GM18520 (cell line): ENCODE measurements around the gene KRTAP5-1.

Experiments used
- ATAC-seq: cut with Tn5 transposase; IDR thresholded peaks from one replicate; pipeline ENCODE4 v1.9.1; 2021; ENCODE audit not compliant: unreplicated experiment

Gene KRTAP5-1

DNA sequence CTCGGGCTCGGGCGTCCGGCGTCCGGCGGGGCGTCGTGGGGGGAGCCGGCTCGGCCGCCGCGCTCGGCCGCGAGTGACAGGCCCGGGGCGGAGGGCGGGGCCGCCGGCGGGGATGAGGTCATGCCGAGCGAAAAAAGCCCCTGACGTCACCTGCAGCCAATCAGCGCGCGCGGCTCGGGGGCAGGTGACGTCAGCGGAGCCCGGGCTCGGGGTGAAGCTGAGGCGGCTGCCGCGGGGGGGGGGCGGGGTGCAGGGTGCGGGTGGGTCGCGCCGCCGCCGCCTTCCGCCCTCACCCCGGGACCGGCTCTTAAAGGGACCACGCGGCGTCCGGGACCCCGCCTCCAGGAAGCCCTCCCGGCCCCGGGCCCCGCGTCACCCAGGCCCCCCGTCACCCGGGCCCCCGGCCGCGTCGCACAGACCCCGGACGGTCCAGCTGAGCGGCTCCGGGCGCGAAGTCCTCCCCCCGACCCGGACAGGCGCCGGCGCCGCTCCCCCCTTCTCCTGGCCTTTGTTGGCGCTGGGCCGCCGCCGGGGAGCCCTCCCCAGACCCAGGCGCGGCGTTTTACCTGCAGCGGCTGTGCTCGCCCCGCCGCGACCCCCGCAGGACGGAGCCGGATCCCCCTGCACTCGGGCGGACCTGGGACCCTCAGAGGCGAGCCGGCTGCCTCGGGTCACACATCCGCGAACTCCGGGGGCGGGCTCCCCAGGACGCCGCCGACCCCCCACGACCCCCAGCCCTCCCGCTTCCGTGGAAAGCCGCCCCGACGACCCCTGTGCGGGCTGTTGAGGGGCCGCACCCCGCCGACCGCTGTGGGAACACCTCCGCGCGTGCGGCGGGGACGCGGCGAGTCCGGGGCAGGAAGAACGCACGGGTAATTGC lies 12.6 kb downstream of the KRTAP5-1 start, which contains the start of gene DUSP8:
Gene DUSP8 (minus strand): TSS at position 75 of the 880 bp plus-strand sequence. CDS start 6,445 bp downstream, outside the sequence.
- ATAC-seq = peak; percentile 50

DNA sequence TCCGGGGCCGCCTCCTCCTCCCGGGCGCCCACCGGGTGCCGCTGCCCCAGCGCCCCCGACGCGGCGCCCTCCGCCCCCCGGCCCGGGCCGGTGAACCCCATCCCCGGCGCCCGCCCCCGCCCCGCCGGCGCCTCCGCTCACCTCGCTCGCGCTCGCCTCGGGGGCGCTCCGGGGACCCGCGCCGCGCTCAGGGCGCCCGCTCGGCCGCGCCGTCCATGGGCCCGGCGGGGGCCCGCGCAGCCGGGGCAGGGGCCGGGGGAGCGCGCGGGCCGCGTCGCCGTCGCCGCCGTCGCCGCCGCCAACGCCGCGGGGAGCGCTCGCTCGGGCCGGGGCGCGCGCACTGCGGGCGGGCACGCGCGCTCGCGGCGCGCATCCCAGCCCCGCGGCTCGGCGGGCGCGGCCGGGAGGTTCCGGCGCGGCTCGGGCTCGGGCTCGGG lies 13.3 kb downstream of the KRTAP5-1 start:
- no peak for ATAC-seq

DNA sequence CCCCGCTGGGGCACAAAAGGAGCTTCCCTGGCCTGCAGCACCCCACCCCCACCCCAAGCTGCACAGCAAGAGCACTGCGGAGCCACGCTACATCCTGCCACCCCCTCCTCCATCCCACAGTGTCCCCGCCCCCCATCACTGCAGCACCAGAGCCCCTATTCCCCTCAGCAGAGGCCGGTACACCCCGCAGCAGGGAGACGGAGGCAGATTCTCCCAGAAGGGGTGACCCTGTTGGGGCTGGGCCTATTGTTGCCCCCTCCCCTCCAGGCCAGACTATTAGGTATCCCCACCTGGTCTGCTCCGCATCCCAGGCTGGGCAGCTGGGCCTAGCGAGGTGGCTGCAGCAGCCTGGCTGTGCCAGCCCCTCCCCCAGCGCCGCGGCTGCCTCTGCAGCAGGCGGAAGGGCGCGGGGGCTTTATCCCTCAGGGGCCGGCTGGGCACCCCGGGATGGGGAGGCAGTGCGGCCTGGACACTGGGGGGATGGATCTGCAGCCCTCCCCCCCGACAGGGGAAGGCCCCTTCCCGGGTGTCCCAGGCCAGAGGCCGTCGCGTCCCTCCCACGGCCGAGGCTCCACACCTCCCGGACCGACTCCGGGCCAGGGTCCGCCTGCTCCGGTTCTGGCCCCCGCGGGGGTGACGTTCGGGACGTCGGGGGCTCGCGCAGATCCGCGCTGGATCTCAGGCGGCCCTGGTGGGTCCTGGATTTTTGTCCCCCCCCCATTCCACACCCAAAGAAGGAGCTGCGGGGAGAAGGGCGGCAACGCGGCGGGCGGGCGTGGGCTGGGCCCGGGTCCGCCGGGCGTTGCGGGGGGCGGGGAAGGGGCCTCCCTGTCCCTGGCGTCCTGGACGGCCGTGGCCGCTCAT lies 14.0 kb downstream of the KRTAP5-1 start:
- ATAC-seq = no peak

DNA sequence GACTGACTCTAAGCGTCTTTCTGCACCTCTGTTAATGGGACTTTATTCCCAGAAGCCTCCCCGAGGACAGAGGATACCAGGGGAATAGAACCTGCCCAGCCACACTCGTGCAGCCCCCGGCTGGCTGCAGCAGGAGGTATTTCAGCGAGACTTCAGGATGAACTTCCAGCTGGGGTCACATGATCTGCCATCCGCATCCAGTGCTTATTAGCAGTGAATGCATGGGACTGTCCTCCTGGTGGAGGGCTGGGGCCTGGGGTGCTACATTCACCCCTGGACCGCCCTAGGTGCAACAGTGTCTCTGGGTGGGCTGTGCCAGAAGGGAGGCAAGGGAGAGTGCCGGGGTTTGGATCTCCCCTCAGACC lies 14.6 kb downstream of the KRTAP5-1 start:
- no peak for ATAC-seq

DNA sequence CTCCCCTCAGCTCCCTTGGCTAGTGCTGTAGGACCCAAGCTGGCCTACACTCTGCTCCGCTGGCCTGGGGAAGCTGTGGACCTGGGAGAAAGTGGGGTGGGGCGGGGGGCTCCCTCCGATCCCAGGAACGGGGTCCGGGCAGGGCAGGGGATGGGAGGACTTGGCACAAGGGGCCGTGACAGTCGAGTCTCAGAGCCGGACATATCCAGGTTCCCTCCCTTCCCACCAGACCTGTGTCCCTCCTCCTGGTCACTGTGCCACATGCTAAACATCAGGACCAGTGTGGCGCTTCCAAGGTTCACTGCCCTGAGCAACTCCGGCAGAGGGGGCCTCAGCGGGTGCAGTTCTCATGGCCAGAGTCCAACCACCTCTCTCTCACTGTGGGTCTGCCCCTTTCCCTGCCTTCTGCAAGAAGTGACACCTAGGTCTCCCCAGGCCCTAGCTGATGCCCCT lies 15.1 kb downstream of the KRTAP5-1 start:
- ATAC-seq = no peak

DNA sequence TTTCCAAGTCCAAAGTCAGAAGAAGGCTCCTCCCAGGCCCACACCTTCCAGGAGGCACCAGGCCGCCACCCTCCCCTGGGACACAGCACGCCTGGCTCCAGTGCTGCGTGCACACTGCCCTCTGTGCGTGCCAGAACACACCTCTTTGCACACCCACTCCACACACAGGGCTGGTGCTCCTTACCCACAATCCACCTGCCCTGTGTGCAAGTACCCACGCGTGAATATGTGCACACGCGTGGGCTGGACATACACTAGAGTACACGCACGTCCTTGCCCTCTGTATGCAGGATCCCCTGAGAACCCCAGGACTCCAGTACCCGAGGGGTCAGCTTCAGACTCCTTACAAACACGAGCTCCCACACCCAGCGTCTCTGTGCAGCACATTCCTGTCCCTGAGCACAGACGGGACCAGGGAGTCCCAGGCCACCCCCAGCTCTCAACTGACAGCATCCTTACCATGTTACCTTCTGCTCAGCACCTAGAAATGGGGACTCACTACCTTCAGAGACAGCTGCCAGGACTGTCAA lies 15.8 kb downstream of the KRTAP5-1 start:
- no peak for ATAC-seq

DNA sequence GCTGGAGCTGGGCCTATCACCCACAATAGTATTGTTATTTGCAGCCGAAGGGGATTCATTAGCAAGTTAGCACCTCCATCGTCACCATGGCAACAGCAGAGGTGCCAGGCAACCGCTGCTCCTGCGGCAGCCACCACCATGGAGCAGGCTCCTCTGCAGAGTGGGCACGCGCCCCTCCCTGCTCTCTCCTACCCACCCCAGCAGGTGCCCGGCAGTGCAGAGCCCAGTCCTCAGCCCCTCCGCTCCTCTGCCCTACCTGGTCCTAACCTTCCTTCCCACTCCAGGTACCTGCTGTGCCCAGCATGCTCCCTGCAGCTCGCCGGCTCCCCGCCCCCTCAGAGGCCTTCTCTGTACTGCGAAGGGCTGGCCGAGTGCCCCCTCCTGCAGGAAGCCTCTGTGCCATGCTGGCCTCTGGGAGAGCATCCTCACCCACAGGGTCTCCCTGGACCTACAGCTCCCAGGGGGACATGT lies 16.6 kb downstream of the KRTAP5-1 start:
- ATAC-seq = no peak

DNA sequence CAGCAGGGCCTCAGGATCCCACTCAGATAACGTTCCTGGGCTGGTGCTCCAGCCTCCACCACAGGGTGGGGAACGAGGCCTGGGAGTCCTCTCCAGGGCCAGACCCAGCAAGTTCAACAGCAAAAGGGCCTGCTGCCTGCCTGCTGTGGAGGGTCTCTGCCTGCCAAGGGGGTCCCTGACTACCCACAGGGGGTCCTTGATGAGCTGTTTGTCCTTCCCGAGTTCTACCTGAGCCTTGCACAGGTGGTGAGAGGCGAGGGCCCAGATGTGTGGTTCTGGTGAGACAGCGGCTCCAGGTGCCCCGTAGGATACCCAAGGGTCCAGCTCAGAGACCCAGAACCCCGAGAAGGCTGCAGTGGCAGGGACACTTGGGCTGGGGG lies 17.4 kb downstream of the KRTAP5-1 start:
- no peak for ATAC-seq

DNA sequence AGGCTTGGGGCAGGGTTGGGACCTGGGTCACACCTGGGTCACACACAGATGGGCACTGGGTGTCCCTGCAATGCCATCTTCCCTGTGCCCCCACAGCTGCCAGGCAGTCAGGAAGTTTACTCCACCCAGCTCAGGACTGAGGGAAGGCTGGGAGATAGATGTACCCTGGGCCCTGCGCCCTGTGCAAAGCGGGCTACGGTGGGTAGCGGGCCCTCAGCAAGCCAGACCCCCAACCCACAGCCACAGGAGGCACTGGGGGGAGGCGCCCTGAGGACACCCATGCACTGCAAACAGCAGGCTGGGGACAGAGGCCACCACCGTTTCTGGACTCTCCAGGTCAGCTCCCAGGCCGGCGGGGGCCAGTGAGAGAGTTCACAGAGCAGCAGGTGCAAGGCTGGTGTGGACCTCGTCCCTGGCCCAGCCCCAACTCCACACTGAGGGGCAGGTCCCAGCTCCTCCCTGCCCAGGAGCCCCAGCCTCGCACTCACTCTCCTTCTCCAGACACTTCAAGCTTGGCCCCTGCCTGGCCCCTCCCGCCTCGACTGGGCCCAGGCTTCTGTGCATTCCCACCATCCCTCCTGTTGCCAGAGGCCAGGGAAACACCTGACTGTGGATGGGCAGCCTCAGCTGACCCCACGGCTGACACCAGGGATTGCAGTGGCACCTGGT lies 17.9 kb downstream of the KRTAP5-1 start:
- ATAC-seq = no peak

DNA sequence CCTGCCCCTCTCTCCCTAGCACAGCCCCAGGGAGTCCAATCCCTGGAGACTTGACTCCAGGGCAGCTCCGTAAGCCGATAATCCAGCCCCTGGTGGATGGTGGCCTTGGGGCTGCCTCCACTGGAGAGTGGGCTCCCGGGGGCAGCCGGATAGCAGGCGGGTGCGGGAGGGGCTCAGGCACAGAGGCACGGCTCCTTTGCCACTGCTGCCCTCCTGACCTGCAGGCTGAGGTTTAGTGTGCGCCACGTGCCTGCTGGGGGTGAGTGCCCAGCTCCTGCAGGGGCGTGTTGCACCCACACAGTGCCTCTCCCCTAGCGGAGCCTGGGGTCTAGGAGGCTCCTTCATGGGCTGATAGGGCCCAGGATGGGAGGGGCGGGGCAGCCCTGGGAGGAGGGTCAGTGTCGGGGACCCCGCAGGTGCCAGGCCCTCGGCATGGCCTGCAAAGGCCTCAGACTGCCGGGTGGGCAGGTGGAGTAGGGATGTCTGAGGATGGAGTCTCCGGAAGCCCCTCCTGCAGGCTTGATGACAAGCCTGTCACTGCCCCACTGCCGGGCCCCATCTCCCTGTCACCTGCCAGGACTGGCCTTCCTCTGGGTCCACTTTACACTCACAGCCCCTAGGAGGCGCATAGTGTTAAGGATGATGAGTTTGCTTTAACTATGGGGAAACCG lies 18.6 kb downstream of the KRTAP5-1 start:
- ATAC-seq = no peak

DNA sequence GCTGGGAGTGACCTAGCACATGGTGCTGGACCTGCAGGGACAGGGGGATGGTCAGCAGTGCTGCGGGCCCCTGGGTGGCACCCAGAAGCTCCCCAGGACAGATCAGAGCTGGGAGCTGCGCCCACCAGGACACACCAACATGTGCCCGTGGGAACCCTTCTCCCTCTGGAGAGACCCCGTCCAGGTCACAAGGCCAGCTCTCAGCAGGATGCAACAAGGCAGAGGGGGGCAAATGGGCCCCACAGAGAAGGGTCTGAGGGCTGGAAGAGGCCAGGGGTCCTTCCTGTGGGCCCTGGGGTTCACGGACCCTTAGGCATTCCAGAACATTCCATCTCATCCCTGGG lies 19.2 kb downstream of the KRTAP5-1 start:
- no peak for ATAC-seq

DNA sequence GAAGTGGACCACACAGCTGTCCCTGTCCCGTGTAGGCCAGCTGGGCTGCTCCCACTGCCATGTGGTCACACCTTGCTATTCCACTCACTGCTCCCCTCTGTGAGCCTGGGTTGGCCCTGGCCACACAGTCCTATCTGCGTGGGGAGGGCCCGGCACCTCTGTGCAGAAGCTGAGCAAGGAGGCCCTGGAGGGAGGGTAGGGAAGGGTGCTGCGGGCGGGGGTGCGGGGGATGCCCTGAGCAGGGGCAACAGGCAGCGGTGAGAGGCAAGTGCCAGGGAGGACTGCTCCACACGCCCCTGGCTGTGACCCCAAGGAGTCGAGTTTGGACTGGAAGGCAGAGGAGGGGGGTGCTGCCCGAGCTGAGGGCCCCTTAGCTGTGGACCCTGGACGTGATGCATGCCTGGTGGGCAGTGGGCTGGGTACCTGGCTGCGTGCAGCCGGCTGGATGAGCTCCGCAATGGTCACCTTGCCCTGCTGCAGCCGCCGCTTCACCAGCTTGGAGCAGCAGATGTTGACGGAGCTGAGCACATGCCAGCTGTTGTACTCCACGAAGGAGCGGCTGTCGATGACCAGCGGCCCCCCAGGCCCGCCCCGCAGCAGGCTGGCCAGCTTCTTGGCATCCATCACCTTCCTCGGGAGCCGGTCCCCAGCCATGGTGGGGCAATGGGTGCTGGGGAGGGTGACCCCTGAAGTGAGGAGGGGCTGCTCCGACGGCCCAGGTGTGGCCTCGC lies 19.7 kb downstream of the KRTAP5-1 start:
- ATAC-seq = no peak

DNA sequence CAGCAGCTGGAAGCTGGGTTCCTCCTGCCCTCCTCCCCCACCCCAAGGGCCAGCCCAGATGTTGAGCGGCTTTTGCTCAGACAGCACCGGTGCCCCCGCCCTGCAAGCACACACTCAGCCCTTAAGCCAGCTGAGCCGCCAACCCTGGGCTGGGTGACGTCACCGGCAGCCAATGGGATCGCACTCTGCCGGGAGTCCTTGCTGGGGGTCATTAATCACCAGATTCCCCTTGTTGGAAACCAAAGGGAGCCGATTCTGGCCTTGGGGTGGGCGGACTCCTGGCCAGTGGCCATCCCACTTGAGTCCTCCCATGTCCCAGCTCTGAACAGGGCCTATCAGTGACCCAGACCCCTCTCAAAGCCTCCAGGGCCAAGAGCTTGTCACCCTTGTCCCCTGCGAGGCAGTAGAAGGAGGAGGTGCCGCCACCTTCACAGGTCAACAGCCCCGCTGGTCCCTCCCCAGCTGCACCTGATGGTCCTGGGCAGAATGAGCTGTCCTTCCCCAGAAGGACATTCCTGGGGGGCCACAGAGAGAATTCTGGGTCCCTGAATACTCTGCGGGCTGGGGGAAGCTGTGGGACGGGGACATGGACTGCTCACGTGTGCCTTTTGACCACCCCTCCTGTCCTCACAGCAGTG lies 20.4 kb downstream of the KRTAP5-1 start:
- no peak for ATAC-seq

DNA sequence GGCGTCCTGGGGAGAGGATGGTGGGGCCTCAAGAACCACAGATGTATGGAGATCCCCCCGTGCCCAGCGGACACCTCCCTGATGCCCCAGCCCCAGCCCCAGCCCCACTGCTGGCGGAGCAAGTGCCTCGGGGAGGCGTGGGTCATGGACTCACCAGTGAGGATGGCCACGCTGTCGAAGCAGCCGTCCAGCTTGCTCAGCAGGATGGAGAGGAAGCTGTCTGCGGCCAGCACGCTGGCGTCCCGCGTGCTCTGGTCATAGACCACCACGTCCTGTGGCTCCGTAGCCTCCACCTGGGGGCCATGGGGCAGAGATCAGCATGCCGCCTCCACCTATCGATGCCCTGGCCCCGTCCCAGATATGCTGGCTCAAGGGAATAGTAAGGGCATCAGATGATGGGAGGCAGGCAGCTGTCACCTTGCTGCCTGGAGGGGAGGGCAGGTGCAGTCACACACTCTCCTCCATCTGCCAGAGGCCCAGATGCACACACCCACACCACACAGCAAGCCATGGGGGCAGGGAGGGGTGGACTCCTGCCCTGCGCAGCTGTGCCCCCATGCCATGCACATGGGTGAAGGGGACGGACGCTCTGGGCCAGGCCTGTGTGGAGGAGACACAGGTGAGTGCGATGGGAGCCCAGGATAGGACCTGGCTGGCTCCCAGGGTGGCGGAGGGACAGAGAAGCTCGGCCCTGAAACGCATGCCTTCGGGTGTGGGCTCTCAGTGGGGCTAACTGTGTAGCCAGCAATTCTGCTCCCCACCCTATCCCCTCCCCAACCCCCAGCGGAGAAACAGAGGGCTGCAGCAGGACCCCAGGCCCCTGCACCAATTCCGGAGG lies 21.2 kb downstream of the KRTAP5-1 start:
- ATAC-seq = no peak

DNA sequence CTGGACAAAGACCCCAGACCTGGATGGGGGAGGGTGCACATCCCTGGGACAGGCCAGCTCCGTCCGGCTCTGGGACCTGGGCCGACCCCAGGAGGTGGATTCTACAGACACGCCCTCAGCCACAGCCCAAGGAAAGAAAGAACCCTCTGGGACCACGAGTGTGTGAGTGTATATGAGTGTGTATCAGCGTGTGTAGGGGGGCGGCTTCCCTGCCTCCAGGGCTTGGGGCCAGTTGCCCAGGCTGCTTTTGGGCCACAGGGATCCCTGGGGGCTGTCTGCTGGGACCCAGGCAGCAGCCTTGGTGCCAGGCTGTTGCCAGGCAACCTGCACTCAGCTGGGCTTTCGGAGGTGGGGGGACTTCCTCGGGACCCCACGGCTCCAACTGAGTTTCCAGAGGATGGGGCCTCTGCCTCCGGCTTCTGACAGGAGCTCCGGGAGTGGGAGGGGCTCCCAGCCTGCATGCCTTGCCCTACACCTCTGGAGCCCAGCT lies 21.9 kb downstream of the KRTAP5-1 start:
- ATAC-seq = no peak

DNA sequence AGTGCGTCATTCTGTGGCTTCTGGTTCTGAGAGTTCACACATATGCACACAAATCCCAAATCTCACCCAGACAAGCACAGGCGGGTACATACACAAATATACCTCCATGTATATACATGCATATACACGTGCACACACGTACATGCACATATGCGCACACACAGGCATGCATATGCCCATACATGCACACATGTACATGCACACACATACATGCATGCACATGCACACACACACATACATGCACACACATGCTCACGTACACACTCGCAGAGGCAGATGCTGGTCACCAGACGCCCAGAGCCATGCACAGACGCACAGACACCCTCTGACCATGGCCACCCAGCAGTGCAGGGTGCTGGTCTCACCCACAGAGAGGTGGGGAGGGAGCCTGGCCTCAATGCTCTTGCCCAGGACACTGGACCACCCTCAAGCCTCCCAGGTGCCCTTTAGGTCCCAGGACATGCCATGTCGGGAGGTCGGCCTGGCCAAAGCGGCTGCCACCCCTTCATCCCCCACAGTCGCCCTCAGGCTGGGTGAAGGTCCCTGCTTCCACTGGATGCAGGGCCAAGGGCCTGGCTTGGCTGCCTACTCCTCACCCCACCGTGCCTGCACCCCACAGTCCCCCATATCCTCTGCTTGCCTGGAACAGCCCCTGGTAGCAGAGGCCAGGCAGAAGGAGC lies 22.5 kb downstream of the KRTAP5-1 start:
- ATAC-seq = no peak

DNA sequence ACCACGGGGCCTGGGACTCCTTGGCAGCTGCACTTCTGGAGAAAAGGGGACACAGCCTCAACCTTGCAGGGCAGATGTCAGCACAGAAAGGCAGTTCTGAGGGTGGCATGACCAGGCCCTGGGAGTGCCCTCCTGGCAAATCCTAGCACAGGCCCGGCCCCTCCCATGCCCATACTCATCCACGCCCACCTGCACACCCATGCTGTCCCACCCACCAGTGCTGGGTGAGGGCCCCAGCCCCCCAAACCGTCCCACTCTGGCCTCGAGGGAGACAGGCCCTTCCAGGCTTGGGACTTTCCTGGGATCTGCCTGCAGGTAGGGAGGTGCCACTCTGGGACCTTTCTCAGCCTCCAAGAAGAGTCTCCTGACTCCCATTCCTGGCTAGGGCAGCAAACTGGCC lies 23.1 kb downstream of the KRTAP5-1 start:
- no peak for ATAC-seq

DNA sequence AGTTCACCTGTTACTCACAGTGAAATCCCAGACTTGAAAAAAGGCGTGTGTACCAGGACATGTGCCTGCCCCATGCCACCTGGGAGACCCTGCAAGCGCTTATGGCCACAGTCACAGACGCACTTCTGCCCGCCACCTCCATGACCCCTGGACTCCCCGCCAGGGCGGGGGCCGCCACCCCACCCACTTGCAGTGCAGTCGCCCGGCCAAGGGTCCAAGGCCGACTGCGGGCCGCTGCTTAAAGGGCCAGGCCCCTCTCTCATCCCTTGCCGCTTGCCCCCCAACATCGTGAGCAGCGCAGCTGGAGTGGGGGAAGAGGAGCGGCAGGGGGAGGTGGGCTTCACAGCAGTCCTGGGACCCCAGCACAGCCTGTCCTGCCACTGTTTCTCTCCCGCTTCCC lies 23.8 kb downstream of the KRTAP5-1 start:
- no peak for ATAC-seq
